ENCODE measurements around the gene SNU13. TPM values are rescaled to one million over a fixed set of nuclear protein-coding genes. Genes with fewer than 3 reads are reported as not detected.
A peak's percentile ranks its signal among the peaks of the same experiment; 100 is the strongest.
"Not testable (repeated sequence)": the region's sequence is repeated elsewhere in the genome, so short reads cannot be mapped to it uniquely, and the experiment has no call there.

SNU13 gene
- total RNA-seq, 1 donor from 2014 or later, result 175 TPM

DNA sequence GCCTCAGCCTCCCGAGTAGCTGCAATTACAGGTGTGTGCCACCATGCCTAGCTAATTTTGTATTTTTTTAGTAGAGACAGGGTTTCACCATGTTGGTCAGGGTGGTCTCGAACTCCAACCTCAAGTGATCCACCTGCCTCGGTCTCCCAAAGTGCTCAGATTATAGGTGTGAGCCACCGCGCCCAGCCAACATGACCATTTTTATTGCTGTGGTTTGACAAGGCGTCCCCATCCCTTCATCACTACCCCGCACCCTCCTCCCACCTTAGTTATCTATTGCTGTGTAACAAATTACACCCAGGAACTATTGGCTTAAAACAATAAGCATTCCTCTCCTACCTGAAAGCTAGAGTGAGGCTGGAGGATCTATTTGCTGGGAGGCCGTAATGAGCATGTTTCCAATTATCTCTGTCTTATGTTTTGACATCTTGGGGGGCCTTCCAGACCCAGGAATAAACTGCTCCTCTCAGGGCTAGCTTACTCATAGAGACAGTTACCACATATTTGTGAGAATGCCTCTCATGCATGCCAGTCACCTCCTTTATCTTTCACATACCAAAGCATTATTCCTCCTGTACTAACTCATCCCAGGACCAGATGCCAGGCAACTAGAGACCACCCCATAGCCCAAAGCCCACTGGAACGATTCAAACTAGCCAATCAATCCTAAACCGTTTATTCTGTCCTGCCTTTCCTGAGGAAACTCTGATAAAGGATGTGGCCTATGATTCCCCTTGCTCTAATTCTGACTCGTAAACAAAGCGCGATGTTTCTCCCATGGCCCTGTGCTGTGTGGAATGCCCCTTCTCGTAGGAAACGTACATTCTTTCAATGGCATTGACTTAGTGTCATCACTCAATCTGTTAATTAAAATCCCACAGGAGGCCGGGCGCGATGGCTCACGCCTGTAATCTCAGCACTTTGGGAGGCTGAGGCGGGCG is 19.4 kb downstream of the SNU13 start:
- peaks cover 16% of the 10 kb centered on the region for H4K20me1 ChIP-seq (ENCODE audit: insufficient read depth, low read length)
- no peak overlapping the region for H2AFZ ChIP-seq (ENCODE audit: low read depth, low read length)
- peak overlapping the region; percentile 57 for H3K27ac ChIP-seq (ENCODE audit: low read depth, low read length)
- peaks cover 6% of the 10 kb centered on the region for H3K36me3 Mint-ChIP-seq (ENCODE audit: low read depth, unreplicated experiment)
- H3K79me2 ChIP-seq (ENCODE audit: insufficient read depth, low read length), result peaks cover 22% of the 10 kb centered on the region
- H3K4me2 ChIP-seq (ENCODE audit: low read length), result peak overlapping the region; percentile 30
- H3K27me3 Mint-ChIP-seq (ENCODE audit: low read depth, unreplicated experiment), result no peaks in the 10 kb centered on the region
- TF ChIP-seq EZH2 (IDR thresholded peaks at IDR 0.05; ENCODE audit: insufficient read depth, low read length), result no peak
- TF ChIP-seq, protein P1, sequence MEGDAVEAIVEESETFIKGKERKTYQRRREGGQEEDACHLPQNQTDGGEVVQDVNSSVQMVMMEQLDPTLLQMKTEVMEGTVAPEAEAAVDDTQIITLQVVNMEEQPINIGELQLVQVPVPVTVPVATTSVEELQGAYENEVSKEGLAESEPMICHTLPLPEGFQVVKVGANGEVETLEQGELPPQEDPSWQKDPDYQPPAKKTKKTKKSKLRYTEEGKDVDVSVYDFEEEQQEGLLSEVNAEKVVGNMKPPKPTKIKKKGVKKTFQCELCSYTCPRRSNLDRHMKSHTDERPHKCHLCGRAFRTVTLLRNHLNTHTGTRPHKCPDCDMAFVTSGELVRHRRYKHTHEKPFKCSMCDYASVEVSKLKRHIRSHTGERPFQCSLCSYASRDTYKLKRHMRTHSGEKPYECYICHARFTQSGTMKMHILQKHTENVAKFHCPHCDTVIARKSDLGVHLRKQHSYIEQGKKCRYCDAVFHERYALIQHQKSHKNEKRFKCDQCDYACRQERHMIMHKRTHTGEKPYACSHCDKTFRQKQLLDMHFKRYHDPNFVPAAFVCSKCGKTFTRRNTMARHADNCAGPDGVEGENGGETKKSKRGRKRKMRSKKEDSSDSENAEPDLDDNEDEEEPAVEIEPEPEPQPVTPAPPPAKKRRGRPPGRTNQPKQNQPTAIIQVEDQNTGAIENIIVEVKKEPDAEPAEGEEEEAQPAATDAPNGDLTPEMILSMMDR (IDR thresholded peaks at IDR 0.05; ENCODE audit: insufficient read depth, low read depth, low read length), result no peak
- H3K36me3 ChIP-seq (ENCODE audit: insufficient read depth, low read length), result peaks cover 11% of the 10 kb centered on the region
- H3K4me3 ChIP-seq (ENCODE audit: insufficient read depth, low read depth, low read length), result no peak overlapping the region
- DNase-seq (ENCODE audit: low read depth), result peak; percentile 73
- peak; percentile 68 for FAIRE-seq
- H3K4me3 Mint-ChIP-seq (ENCODE audit: unreplicated experiment), result no peak overlapping the region
- peak overlapping the region; percentile 9 for H3K9ac ChIP-seq (ENCODE audit: low read length)
- H3K4me1 Mint-ChIP-seq (ENCODE audit: low read depth, unreplicated experiment), result peaks cover 16% of the 10 kb centered on the region
- H3K27me3 ChIP-seq (ENCODE audit: insufficient read depth, low read length), result no peaks in the 10 kb centered on the region
- no peaks in the 10 kb centered on the region for H3K9me3 ChIP-seq (ENCODE audit: insufficient read depth, low read depth, low read length)
- peak overlapping the region; percentile 88 for H3K27ac Mint-ChIP-seq (ENCODE audit: unreplicated experiment)
- peaks cover 24% of the 10 kb centered on the region for H3K4me1 ChIP-seq (ENCODE audit: insufficient read depth, low read length)
- H3K9me3 Mint-ChIP-seq (ENCODE audit: unreplicated experiment), result no peaks in the 10 kb centered on the region

DNA sequence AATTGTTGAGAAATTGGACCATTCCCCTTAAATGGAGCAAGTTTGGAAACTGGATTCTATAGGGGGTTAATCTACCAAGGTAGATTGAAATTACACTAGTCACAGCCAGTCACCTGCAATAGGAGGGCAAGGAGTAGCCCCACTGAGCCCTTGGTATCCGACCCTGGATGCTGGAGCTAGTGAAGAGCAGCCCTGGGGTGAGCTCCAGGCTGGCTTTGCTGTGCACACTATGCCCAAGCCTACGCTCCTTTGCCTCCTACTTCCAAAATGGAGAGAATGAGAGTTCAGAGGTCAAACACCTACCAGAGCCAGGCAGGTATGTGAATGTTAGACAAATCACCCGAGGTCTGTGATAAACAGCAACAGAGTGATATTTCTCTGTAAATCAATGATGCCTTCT is 23.7 kb downstream of the SNU13 start:
- H3K9ac ChIP-seq (ENCODE audit: low read length), result no peak overlapping the region
- H3K27me3 Mint-ChIP-seq (ENCODE audit: low read depth, unreplicated experiment), result no peaks in the 10 kb centered on the region
- no peak overlapping the region for H3K4me2 ChIP-seq (ENCODE audit: low read length)
- no peaks in the 10 kb centered on the region for H3K9me3 Mint-ChIP-seq (ENCODE audit: unreplicated experiment)
- H3K27ac ChIP-seq (ENCODE audit: low read depth, low read length), result no peak overlapping the region
- H3K36me3 ChIP-seq (ENCODE audit: insufficient read depth, low read length), result peaks cover 46% of the 10 kb centered on the region
- no peak overlapping the region for H2AFZ ChIP-seq (ENCODE audit: low read depth, low read length)
- peaks cover 12% of the 10 kb centered on the region for H3K4me1 Mint-ChIP-seq (ENCODE audit: low read depth, unreplicated experiment)
- no peaks in the 10 kb centered on the region for H3K9me3 ChIP-seq (ENCODE audit: insufficient read depth, low read depth, low read length)
- no peaks in the 10 kb centered on the region for H3K79me2 ChIP-seq (ENCODE audit: insufficient read depth, low read length)
- H3K4me3 Mint-ChIP-seq (ENCODE audit: unreplicated experiment), result no peak overlapping the region
- FAIRE-seq (no peak), DNase-seq (ENCODE audit: low read depth) (no peak)
- peaks cover 16% of the 10 kb centered on the region for H4K20me1 ChIP-seq (ENCODE audit: insufficient read depth, low read length)
- H3K4me3 ChIP-seq (ENCODE audit: insufficient read depth, low read depth, low read length), result no peak overlapping the region
- H3K36me3 Mint-ChIP-seq (ENCODE audit: low read depth, unreplicated experiment), result peaks cover 9% of the 10 kb centered on the region
- no peak overlapping the region for H3K27ac Mint-ChIP-seq (ENCODE audit: unreplicated experiment)
- H3K4me1 ChIP-seq (ENCODE audit: insufficient read depth, low read length), result peaks cover 20% of the 10 kb centered on the region
- no peaks in the 10 kb centered on the region for H3K27me3 ChIP-seq (ENCODE audit: insufficient read depth, low read length)
- TF ChIP-seq, protein P1 (IDR thresholded peaks at IDR 0.05; ENCODE audit: insufficient read depth, low read depth, low read length), result no peak
- no peak for TF ChIP-seq EZH2 (IDR thresholded peaks at IDR 0.05; ENCODE audit: insufficient read depth, low read length)

DNA sequence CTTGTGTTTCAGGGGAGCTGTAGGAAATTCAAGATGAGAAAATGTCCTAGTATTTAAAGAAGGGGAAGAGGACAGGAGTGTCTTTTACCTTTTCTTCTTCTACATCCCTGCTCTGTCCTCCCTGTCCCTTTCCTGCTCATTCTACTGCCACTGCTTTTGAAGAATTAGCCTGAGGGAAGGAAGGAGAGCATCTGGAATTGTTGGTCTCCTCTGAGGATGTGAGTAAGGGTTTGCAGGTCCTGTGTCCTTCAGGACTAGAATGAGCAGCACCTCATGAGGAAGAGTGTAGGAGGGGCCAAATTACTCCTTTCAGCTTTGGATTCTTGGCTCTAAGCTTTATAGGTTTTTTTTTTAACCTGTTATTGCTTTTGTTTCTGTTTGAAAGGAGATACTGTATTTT is 24.2 kb downstream of the SNU13 start:
- FAIRE-seq, result no peak
- Mint-ChIP-seq H3K27me3 (ENCODE audit: low read depth, unreplicated experiment) (no peaks in the 10 kb centered on the region), H3K4me3 (ENCODE audit: unreplicated experiment) (no peak overlapping the region), H3K9me3 (ENCODE audit: unreplicated experiment) (no peaks in the 10 kb centered on the region), H3K36me3 (ENCODE audit: low read depth, unreplicated experiment) (peaks cover 9% of the 10 kb centered on the region), H3K4me1 (ENCODE audit: low read depth, unreplicated experiment) (peaks cover 10% of the 10 kb centered on the region), H3K27ac (ENCODE audit: unreplicated experiment) (no peak overlapping the region)
- TF ChIP-seq, protein P1 (IDR thresholded peaks at IDR 0.05; ENCODE audit: insufficient read depth, low read depth, low read length), result no peak
- no peak for TF ChIP-seq EZH2 (IDR thresholded peaks at IDR 0.05; ENCODE audit: insufficient read depth, low read length)
- no peaks in the 10 kb centered on the region for H3K27me3 ChIP-seq (ENCODE audit: insufficient read depth, low read length)
- no peaks in the 10 kb centered on the region for H3K79me2 ChIP-seq (ENCODE audit: insufficient read depth, low read length)
- H3K9ac ChIP-seq (ENCODE audit: low read length), result no peak overlapping the region
- H4K20me1 ChIP-seq (ENCODE audit: insufficient read depth, low read length), result peaks cover 18% of the 10 kb centered on the region
- H3K4me3 ChIP-seq (ENCODE audit: insufficient read depth, low read depth, low read length), result no peak overlapping the region
- no peaks in the 10 kb centered on the region for H3K9me3 ChIP-seq (ENCODE audit: insufficient read depth, low read depth, low read length)
- peaks cover 48% of the 10 kb centered on the region for H3K36me3 ChIP-seq (ENCODE audit: insufficient read depth, low read length)
- no peak overlapping the region for H2AFZ ChIP-seq (ENCODE audit: low read depth, low read length)
- H3K4me1 ChIP-seq (ENCODE audit: insufficient read depth, low read length), result peaks cover 18% of the 10 kb centered on the region
- no peak overlapping the region for H3K4me2 ChIP-seq (ENCODE audit: low read length)
- no peak for DNase-seq (ENCODE audit: low read depth)
- H3K27ac ChIP-seq (ENCODE audit: low read depth, low read length), result no peak overlapping the region

DNA sequence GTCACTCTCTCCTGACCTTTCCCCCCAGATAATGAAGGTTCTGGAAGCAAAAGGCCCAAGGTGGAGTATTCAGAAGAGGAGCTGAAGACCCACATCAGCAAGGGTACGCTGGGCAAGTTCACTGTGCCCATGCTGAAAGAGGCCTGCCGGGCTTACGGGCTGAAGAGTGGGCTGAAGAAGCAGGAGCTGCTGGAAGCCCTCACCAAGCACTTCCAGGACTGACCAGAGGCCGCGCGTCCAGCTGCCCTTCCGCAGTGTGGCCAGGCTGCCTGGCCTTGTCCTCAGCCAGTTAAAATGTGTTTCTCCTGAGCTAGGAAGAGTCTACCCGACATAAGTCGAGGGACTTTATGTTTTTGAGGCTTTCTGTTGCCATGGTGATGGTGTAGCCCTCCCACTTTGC is 25.1 kb downstream of the SNU13 start:
- not testable (repeated sequence) for H3K27ac ChIP-seq (ENCODE audit: low read depth, low read length); H3K9me3 ChIP-seq (ENCODE audit: insufficient read depth, low read depth, low read length); H3K9ac ChIP-seq (ENCODE audit: low read length); H3K4me2 ChIP-seq (ENCODE audit: low read length); FAIRE-seq; DNase-seq (ENCODE audit: low read depth); H3K4me1 Mint-ChIP-seq (ENCODE audit: low read depth, unreplicated experiment); H3K27me3 Mint-ChIP-seq (ENCODE audit: low read depth, unreplicated experiment); H3K27me3 ChIP-seq (ENCODE audit: insufficient read depth, low read length); H3K27ac Mint-ChIP-seq (ENCODE audit: unreplicated experiment); H3K9me3 Mint-ChIP-seq (ENCODE audit: unreplicated experiment); H3K4me3 ChIP-seq (ENCODE audit: insufficient read depth, low read depth, low read length); H3K4me3 Mint-ChIP-seq (ENCODE audit: unreplicated experiment); H3K79me2 ChIP-seq (ENCODE audit: insufficient read depth, low read length); H2AFZ ChIP-seq (ENCODE audit: low read depth, low read length)
- Histone ChIP-seq H4K20me1 (ENCODE audit: insufficient read depth, low read length) (peaks cover 18% of the 10 kb centered on the region), H3K4me1 (ENCODE audit: insufficient read depth, low read length) (peaks cover 12% of the 10 kb centered on the region), H3K36me3 (ENCODE audit: insufficient read depth, low read length) (peaks cover 53% of the 10 kb centered on the region)
- peaks cover 12% of the 10 kb centered on the region for H3K36me3 Mint-ChIP-seq (ENCODE audit: low read depth, unreplicated experiment)

All from astrocyte (in vitro differentiated cells and primary cell).